GM18517 (cell line): ENCODE results near the gene TP73.

Experiments used
- ATAC-seq: cut with Tn5 transposase; IDR thresholded peaks from one replicate; pipeline ENCODE4 v1.9.1; 2021; ENCODE audit warnings: mild to moderate bottlenecking, moderate library complexity; ENCODE audit not compliant: unreplicated experiment

The TP73 gene

GRCh38 chr1:3776231-3776961 lies 124.1 kb downstream of the TP73 start:
- ATAC-seq = no peak

- no peak for ATAC-seq
These were observed 124.8 kb downstream of the TP73 start for GRCh38 chr1:3777078-3777547.

DNA sequence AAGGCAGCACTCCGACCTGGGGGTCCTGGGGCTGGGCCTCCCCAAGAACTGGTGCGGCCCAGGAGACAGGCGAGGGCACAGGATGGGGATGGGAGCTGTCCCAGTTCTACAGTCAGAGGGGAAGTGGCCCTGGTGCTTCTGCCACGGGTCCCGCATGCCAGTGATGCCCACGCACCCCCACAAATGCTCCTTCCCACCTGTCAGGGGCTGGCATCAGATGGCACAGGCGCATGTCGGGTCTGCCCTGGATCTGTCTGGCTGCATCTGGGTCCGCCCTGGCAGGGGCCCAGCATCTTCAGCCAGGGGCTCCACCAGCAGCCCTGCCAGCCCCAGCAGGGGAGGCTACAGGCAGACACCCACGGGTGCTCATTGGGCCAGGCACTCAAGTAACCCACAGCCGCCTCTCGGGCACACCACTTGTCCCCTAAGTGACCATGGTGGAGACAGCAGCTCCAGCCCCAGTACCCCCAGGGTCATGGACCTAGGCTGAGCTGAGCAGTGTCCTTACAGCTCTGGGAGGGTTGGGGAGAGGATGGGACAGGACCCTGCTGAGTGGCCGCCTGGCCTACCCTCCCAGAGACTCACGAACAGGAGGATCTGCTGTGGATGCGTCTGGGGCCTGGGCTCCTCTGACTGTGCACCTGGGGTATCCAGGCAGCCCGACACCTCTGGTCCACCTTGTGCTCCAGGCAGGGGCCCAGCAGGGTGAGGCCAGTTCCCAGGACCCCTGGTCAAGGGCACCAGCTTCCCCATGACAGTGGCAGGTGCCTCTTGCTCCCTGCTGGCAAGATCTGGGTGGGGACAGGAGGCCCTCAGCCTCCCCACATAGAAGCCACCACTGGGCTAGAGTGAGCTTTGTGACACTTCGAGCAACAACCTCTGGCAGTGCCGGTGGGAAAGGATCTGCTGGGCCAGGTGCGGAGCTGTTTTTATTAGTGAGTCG lies 125.6 kb downstream of the TP73 start:
- no peak for ATAC-seq

DNA sequence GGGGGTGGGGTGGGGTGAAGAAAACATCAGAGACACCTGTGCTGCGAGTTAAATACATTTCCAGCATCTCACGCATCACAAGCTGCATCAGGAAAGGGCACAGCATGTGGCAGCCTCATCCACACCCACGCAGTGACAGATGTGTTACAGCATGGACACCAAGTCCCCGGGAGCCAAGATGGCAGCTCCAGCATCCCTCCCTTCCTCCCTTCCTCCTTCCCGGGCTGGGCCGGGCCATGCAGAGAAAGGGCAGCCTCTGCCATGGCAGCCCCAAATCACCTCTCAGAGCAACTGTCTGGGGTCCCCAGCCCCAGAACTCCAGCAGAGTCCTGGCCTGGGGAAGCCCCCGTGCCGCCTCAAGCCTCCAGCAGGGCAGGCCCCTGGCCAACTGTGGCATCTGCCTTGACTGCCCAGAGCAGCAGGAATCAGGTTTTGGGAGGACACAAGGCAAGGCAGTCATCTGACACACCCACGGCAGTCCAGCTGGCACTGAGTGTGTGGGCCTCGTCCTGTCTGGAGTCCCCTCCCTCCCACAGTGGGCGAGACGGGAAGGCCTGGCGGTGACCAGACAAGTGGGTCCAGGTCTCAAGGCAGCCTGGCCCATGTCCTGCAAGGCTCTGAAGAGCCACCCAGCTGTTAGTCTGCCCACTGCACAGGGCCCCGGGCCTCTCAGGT lies 126.4 kb downstream of the TP73 start:
- no peak for ATAC-seq

DNA sequence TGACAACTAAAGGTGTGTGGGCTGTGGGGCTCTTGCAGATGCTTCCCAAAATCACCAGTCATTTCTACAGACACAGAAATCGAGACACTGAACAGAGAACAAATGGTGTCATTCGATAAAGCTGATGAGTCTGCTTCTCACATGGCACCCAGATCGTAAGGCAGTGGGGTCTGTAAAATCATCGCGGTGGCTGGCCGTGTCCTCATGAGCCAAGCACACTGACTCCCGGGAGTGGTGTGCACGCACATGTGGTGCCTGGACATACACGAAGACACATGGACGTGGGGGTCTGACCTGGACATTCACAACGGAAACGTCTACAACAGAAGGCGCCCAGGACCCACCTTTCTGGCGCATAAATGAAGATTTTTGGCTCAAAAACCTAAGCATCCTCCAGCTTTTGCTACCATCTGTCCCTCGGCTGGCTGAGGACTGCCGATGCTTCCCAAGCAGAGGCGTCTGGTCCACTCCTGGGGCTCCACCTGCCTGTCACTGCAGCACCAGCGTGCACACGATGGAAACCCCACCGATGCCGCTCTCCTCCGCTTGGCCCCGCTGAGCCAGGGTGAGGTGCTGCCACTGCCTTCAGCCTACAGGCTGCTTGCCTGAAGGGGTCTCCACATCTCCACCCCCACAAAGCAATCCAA lies 127.1 kb downstream of the TP73 start:
- ATAC-seq = no peak

GRCh38 chr1:3779912-3780416 lies 127.6 kb downstream of the TP73 start:
- ATAC-seq = no peak

GRCh38 chr1:3780901-3781300 lies 128.6 kb downstream of the TP73 start:
- ATAC-seq = no peak

- ATAC-seq = no peak
These were observed 131.5 kb downstream of the TP73 start for GRCh38 chr1:3783651-3784474.

- no peak for ATAC-seq
These were observed 132.7 kb downstream of the TP73 start for GRCh38 chr1:3785045-3785444.

GRCh38 chr1:3785456-3786157 lies 133.3 kb downstream of the TP73 start:
- no peak for ATAC-seq
